ENCODE data around the gene PDHB.

PDHB gene

GRCh38 chr3:58473275-58473674, 39.6 kb upstream of the PDHB start:
- no peak for DNase-seq (ENCODE audit: low read depth)
- TF ChIP-seq CTCF (IDR thresholded peaks at IDR 0.05; ENCODE audit: control insufficient read depth, insufficient read depth, low read depth, low read length, missing control alignments) = no peak
- no peak overlapping the region for H3K4me3 ChIP-seq (ENCODE audit: control insufficient read depth, low read depth, low read length)

DNA sequence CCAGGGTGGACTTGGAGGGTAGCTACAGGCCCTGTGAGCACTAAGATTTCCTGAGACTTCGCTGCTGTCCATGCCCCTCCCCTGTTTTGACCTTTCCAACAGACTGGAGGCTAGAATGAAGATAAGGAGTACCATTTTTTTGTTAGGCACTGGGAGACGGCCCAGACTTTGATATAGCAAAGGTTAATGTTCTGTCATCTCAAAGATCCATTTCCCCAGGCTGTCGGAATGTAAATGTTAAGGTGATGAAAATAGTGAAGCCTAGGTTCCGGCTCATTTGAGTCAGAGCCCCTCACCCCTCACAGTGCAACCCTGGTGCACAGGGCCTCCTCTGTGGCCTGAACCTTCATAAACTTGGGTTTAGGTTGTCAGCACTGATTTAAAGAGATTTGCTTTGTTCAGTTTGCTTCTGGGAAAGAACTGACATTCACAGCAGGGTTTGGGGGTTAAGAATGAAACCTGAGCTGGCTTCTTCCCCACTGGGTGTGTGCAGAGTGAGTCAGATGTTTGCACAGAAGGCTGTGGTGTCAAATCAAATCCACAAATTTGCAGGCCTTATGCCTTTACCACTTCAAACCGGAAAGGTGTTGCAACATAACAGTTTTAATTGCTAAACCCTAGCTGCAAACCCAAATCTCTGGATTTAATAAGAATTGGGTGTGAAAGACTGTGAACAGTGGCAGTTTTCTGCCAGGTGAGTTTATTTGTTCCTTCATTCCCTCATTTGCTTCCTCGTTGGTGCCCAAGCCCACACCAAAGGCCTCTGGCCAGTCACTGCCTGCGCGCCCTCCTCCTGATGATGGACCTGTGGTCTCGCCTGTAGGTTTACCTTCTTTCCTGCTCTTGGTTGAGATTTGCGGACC, 37.6 kb upstream of the PDHB start:
- DNase-seq (ENCODE audit: low read depth) = peak; percentile 74
- no peak overlapping the region for H3K4me3 ChIP-seq (ENCODE audit: control insufficient read depth, low read depth, low read length)
- TF ChIP-seq CTCF (IDR thresholded peaks at IDR 0.05; ENCODE audit: control insufficient read depth, insufficient read depth, low read depth, low read length, missing control alignments) = no peak

- TF ChIP-seq CTCF (IDR thresholded peaks at IDR 0.05; ENCODE audit: control insufficient read depth, insufficient read depth, low read depth, low read length, missing control alignments) = no peak
- no peak overlapping the region for H3K4me3 ChIP-seq (ENCODE audit: control insufficient read depth, low read depth, low read length)
- no peak for DNase-seq (ENCODE audit: low read depth)
Measured at GRCh38 chr3:58470363-58471024, 36.9 kb upstream of the PDHB start.

- no peak overlapping the region for H3K4me3 ChIP-seq (ENCODE audit: control insufficient read depth, low read depth, low read length)
- no peak for DNase-seq (ENCODE audit: low read depth)
- no peak for TF ChIP-seq CTCF (IDR thresholded peaks at IDR 0.05; ENCODE audit: control insufficient read depth, insufficient read depth, low read depth, low read length, missing control alignments)
Measured at GRCh38 chr3:58469096-58469495, 35.5 kb upstream of the PDHB start.

DNA sequence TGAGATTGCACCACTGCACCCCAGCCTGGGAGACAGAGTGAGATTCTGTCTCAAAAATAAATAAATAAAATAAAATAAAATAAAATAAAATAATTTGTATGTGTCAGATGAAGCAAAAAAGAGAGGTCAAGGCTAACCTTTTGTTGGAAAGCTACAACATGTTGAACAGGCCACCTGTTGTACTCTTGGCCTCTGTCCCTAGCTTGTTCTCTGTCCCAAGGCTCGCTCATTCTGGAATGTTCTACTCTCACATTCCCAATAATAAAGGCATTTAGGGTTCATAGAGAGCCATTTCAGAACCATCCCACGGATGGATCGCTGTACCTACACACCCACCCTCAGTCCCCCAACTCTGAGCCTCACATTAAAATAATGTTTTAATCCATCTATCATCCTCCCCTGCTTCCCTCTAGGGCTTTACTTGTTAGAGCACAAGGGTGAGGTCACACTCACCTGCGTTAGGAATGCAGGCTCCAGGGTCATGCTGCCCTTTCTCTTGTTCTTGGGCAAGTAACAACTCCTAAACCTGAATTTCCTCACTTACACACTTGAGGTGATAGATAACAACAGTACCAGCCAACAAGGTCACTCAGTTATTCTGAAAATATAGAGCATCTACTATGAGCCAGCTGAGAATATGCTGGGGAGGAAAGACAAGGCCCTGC, 33.4 kb upstream of the PDHB start:
- no peak overlapping the region for H3K4me3 ChIP-seq (ENCODE audit: control insufficient read depth, low read depth, low read length)
- no peak for TF ChIP-seq CTCF (IDR thresholded peaks at IDR 0.05; ENCODE audit: control insufficient read depth, insufficient read depth, low read depth, low read length, missing control alignments)
- no peak for DNase-seq (ENCODE audit: low read depth)

DNA sequence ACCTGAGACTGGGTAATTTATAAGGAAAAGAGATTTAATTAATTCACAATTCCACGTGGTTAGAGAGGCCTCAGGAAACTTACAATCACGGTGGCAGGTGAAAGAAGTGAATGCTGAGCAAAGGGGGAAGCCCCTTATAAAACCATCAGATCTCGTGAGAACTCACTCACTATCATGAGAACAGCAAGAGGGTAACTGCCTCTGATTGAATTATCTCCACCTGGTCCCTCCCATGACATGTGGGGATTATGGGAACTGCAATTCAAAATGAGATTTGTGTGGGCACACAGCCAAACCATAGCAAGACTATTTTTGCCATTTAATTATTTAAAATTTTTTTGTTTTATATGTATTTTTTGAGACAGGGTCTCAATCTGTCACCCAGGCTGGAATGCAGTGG, 31.2 kb upstream of the PDHB start:
- no peak for TF ChIP-seq CTCF (IDR thresholded peaks at IDR 0.05; ENCODE audit: control insufficient read depth, insufficient read depth, low read depth, low read length, missing control alignments)
- no peak overlapping the region for H3K4me3 ChIP-seq (ENCODE audit: control insufficient read depth, low read depth, low read length)
- DNase-seq (ENCODE audit: low read depth) = no peak

All from AG09309 (cell line).